Fibroblast of peridontal ligament (primary cell): ENCODE data around the gene IL18RAP.
A peak's percentile ranks its signal among the peaks of the same experiment; 100 is the strongest.

Experiments
- DNase-seq: peaks from one replicate; pipeline ENCODE4 v3.0.0-alpha.2; 2010; ENCODE audit errors: extremely low read depth

The IL18RAP gene

GRCh38 chr2:102453501-102453900, 30.5 kb downstream of the IL18RAP start:
- DNase-seq = no peak

GRCh38 chr2:102455061-102455670, 32.2 kb downstream of the IL18RAP start:
- no peak for DNase-seq

- DNase-seq = no peak
Observed at GRCh38 chr2:102460467-102460866, 37.5 kb downstream of the IL18RAP start.

- no peak for DNase-seq
Observed at GRCh38 chr2:102461188-102461587, 38.2 kb downstream of the IL18RAP start.

- DNase-seq = no peak
Observed at GRCh38 chr2:102463160-102463559, 40.2 kb downstream of the IL18RAP start.

- DNase-seq = no peak
Observed at GRCh38 chr2:102470168-102470567, 47.2 kb downstream of the IL18RAP start.

GRCh38 chr2:102473020-102473419, 50.1 kb downstream of the IL18RAP start, which contains the start of gene SLC9A4:
Gene SLC9A4 (plus strand): TSS chr2:102473226. CDS start chr2:102473760, 534 bp downstream.
- peak; percentile 50 for DNase-seq

- DNase-seq = no peak
Observed at GRCh38 chr2:102473631-102474030, 50.7 kb downstream of the IL18RAP start.

- no peak for DNase-seq
Observed at GRCh38 chr2:102474785-102475184, 51.8 kb downstream of the IL18RAP start.

- no peak for DNase-seq
Observed at GRCh38 chr2:102478686-102479470, 55.9 kb downstream of the IL18RAP start.

GRCh38 chr2:102480285-102481195, 57.6 kb downstream of the IL18RAP start:
- DNase-seq = no peak

GRCh38 chr2:102481931-102482330, 59.0 kb downstream of the IL18RAP start:
- DNase-seq = no peak

- DNase-seq = no peak
Observed at GRCh38 chr2:102483086-102483485, 60.1 kb downstream of the IL18RAP start.

- DNase-seq = no peak
Observed at GRCh38 chr2:102484310-102485061, 61.5 kb downstream of the IL18RAP start.

- no peak for DNase-seq
Observed at GRCh38 chr2:102485147-102485785, 62.3 kb downstream of the IL18RAP start.

- no peak for DNase-seq
Observed at GRCh38 chr2:102486941-102487702, 64.2 kb downstream of the IL18RAP start.

- no peak for DNase-seq
Observed at GRCh38 chr2:102487761-102488462, 65.0 kb downstream of the IL18RAP start.

GRCh38 chr2:102489646-102490045, 66.7 kb downstream of the IL18RAP start:
- DNase-seq = no peak

GRCh38 chr2:102492006-102492405, 69.0 kb downstream of the IL18RAP start:
- DNase-seq = no peak

- no peak for DNase-seq
Observed at GRCh38 chr2:102494570-102494969, 71.6 kb downstream of the IL18RAP start.
